Smooth muscle cell of the brain vasculature (primary cell): ENCODE data around the gene SARNP.
"Not testable (repeated sequence)": the region's sequence is repeated elsewhere in the genome, so short reads cannot be mapped to it uniquely, and the experiment has no call there.

Experiments
- DNase-seq: peaks from one replicate; pipeline ENCODE4 v3.0.0-alpha.2; 2012; ENCODE audit warnings: low read depth, low spot score

SARNP gene

DNA sequence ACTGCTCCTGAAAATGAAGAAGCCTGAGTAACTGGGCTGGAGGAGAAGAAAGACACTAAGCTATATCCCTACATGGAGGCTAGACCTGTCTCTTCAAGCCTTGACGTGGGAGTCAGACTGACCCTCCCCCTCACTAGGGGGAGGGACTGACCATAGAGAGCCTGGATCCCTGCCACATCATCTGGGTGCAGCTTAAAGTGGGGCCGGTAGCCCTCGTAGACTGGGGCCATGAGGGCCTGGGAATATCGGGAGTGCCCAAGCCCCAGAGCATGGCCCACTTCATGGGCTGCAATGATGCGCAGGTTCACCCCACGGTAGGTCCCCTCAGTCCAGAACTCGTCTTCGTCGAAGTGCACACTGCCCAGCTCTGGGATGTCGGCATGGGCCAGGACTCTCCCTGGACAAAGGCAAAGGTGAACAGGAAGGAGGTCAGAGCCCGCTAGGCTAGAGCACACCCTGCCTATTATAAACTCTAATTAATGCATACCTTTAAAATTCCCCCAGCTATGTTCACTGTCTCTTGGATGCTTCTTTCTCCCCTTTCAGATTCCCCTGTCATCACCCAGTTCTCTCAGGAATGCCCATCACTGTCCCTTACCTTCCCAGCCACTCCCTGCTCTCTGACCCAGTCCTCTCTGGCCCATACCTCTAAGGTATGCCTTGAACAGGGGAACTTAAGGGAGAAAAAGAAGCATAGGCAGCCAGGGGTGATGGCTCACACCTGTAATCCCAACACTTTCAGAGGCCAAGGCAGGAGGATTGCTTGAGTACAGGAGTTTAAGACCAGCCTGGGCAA is 22.0 kb upstream of the SARNP start:
- no peak for DNase-seq

DNA sequence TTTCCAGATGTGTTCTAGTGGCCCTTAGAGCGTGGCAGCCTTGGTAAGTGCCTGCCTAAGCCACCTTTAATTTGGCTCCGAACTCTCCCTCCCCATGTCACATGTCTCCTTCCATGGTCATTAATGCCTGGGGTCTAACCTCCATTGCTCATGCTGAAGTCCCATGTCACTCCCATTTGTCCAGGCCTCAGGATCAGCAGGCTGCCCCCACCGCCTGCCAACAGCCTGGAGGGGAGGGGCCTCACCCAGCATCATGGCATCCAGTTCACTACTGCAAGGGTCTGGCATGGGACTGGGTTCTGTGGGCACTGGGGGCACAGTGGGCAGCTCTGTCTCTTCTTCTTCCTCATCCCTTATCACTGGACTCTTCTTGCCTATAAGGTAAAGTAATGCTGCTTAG is 20.8 kb upstream of the SARNP start:
- no peak for DNase-seq

GRCh38 chr12:55834400-55834799 is 16.9 kb upstream of the SARNP start:
- DNase-seq: not testable (repeated sequence)

DNA sequence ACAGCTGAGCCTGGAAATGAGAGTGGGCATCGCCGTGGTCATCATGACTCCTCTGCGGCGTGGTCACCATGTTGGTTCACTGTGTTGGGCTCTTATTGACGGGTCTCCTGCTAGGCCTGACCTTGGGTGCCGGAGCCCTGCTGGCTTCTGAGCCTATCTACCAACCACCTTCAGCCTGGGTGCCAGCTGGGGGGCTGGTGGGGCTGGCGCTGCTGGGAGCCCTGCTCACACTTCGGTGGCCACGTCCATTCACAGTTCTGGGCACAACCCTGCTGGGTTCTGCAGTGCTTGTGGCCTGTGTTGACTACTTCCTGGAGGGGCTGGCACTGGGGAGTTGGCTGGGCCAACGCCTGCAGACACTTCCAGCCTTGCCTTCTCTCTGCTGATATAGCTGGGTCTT is 15.5 kb upstream of the SARNP start:
- no peak for DNase-seq

DNA sequence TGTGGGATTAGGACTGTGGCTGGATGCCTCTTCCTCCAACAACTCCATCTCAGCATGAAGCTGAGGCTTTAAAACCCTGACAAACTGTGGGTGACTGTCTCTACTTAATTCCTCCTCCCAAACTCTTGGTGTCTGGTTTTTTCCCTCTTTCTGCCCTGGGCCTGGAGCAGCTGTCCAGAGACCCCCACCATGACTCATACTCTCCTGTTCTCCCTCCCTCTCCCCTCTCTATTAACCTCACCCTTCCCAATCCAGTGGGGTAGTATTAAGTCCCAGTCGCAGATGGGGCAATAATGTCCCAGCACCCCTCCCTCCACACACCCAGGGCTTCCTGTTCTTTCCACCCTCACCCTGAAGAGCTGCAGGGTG is 13.9 kb upstream of the SARNP start:
- no peak for DNase-seq

- DNase-seq: no peak
Observed at GRCh38 chr12:55830601-55831446, 13.3 kb upstream of the SARNP start.

- no peak for DNase-seq
Observed at GRCh38 chr12:55829967-55830600, 12.6 kb upstream of the SARNP start.

DNA sequence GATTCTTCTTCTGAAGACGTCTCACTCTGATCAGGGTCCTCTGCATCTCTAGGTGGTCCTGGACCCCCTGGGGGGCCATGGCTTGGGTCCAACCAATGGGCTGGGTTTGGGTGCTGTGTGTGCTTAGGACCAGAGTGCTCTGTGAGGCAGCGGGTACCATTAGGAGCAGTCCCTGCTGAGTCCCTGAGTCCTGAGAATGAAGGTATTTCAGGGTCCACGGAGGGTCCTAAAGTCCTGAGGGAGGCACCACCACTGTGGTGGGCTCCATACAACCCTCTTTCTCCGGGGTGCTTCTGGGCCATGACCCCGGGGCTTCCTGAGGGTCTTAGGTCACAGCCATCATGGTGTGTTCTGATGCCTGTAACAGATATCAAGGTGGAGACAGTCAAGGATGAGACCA is 10.8 kb upstream of the SARNP start:
- no peak for DNase-seq

DNA sequence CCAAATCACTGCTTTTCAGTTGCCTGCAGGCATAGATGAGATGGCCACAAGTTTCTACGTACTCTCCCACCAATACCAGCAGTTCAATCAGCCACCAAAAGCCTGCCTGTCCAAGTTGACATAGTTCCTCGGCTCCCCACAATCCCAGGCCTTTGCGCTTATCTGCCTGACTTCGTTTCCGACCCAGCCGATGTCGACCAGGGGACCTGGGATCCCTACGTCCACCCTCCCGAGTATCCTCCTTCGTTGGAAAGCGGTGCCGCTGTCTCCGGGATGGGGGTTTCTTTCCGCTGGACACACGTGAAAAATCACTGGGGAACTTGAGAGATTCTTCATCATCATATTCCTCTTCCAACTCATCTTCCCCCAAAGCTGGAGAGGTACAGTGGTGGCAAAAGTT is 10.3 kb upstream of the SARNP start:
- DNase-seq: no peak

DNA sequence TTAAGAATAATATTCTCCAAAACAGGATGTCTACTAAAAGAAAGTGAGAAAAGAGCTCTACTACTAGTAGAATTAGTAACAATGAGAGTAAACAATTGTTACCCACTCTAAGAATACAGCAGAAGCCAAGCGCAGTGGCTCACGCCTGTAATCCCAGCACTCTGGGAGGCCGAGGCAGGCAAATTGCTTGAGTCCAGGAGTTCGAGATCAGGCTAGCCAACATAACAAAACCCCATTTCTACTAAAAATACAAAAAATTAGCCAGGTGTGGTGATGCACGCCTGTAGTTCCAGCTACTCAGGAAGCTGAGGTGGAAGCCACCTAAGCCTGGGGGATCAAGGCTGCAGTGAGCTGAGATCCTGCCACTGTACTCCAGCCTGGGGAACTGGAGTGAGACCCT is 7.2 kb upstream of the SARNP start:
- no peak for DNase-seq

GRCh38 chr12:55823419-55823818 is 5.9 kb upstream of the SARNP start:
- DNase-seq: no peak

DNA sequence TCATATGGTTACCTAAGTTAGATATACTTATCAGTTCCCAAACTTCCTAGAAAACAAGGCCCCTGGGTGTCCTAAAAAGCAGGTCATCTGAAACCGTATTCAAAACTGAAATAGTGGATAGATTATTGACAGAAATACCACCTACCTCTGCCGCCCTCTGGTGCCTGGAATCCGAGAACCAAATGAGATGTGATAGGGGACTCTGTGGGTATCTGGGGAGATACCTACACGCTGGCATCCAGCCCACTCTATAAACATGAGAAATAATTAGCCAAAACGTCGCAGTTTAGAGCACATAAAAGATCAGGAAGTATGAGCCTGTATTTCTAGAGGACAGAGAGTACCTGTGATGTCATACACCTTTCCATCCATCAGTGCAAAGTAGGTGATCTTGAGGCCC is 4.7 kb upstream of the SARNP start:
- DNase-seq: no peak

- no peak for DNase-seq
Observed at GRCh38 chr12:55820679-55821078, 3.2 kb upstream of the SARNP start.

- DNase-seq: no peak
Observed at GRCh38 chr12:55818886-55819285, 1.4 kb upstream of the SARNP start.

DNA sequence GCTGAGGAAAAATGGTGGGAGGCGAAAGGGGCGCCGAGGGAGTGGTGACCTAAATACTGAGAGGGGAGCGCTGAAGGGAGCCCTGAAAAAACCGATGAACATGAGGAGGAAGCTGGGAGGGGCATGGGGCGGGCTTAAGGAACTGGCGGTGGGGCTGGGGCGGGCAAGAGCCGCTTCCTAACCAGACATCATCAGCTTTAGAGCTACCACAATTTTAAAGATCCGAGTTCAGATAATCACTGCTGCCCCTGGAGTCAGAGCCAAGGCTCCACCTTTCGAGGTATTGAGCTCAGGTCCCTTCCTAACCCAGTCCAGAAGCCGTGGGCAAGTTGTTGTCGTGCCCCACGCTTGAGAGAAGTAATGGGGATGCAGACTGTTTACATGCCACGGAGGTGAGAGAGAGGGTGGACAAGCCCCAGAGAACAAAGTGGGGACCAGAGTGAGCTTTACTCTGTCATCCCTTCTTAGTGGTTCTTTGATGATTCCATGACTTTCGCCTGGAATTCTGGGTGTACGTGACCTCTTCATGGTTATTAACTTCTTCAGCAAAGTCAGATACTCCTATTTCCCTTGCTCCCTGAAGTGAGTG is 710 bp upstream of the SARNP start:
- no peak for DNase-seq

GRCh38 chr12:55816881-55817344 is 611 bp downstream of the SARNP start:
- no peak for DNase-seq

DNA sequence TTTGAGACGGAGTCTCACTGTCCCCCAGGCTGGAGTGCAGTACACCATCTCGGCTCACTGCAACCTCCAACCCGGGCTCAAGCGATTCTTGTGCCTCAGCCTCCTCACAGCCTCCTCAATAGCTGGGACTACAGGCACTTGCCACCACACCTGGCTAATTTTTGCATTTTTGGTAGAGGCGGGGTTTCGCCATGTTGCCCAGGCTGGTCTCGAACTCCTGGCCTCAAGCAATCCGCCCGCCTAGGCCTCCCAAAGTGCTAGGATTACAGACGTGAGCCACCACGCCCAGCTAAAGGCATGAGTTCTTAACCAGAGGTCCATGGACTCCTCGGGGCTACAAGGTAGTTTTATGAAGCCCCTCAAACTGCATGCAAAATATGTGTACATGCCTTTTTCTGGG is 2.1 kb downstream of the SARNP start:
- no peak for DNase-seq

- no peak for DNase-seq
Observed at GRCh38 chr12:55814257-55814656, 3.3 kb downstream of the SARNP start.

DNA sequence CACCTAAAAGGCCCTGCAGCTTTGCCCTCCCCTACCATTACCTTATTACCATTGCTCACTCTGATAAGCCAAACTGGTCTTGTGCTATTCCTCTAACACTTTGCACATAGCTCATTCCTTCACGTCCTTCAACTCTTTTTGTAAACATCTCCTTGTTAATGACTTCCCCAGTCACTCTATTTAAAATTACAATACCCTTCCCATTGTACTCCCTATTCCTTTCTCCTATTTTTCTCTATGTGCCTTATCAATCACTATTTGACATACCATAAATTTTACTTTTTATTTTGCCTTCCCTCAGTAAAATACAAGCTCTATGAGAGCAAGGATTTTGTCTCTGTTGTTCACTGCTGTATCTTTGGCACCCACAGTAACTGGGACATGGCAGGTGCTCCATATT is 5.4 kb downstream of the SARNP start:
- DNase-seq: no peak

DNA sequence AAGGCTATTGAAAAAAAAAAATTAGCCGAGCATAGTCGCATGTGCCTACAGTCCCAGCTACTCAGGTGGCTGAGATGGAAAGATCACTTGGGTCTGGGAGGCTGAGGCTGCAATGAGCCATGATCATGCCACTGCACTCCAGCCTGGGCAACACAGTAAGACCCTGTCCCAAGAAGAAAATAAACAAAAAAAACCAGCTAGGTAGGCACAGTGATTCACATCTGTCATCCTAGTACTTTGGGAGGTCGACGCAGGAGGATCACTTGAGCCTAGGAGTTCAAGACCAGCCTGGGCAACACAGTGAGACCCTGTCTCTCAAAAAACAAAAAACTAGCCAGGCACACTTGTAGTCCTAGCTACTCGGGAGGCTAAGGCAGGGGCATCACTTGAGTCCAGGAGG is 8.2 kb downstream of the SARNP start:
- DNase-seq: no peak

GRCh38 chr12:55806982-55807381 is 10.5 kb downstream of the SARNP start:
- DNase-seq: no peak

DNA sequence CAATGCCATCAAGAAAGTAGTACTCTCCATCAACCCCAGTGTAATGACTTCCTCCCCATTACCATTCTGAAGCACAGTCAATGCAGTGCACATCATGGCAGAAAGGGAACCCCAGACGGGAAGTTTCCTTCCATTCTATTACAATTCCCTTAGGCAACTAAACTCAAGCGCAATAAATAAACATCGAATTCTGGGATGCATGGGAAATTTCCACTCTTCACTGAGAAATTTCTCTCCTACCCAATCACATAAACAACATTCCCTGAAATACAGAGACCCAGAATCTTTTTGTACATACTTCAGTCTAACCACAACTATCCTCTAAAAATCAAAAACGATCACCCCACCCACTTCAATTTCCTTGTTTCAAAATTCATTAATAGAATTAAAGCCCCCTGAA is 20.0 kb downstream of the SARNP start:
- no peak for DNase-seq
